ENCODE results near the gene XIRP2.

- TF ChIP-seq CTCF (IDR thresholded peaks at IDR 0.05; ENCODE audit: low read depth, low read length) (no peak), EZH2phosphoT487 (IDR thresholded peaks at IDR 0.05; ENCODE audit: low read depth) (no peak)
Measured at GRCh38 chr2:166870346-166870745, 17.9 kb upstream of the XIRP2 start.
